ENCODE measurements around the gene PRKAA1.

The PRKAA1 gene

DNA sequence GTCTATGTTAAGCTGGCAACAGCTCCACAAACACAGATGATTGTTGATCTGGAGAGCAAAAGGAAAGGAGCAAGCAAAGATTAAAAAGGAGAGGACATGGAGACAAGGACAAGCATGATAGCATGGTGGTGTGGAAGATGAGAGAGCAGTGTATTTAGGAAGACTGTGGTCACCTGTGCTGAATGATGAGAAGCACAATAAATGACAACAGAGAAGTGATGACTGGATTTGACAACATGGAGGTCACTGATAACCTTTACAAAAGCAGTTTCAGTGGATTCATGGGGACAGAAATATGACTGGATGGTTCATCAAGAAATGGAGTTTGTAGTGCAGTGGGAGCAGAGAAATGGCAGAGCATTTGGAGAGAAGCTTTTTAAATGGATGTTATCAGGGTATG is 62.6 kb downstream of the PRKAA1 start:
- Histone ChIP-seq H3K4me2 (ENCODE audit: low read depth, low read length) (no peak overlapping the region), H3K27me3 (replicated peaks; ENCODE audit: insufficient read depth, low read length) (no peaks in the 10 kb centered on the region), H2AFZ (ENCODE audit: low read length) (no peak overlapping the region), H3K4me1 (ENCODE audit: low read length) (no peaks in the 10 kb centered on the region), H3K36me3 (replicated peaks; ENCODE audit: insufficient read depth, low read length) (no peaks in the 10 kb centered on the region), H4K20me1 (ENCODE audit: insufficient read depth, low read length) (no peaks in the 10 kb centered on the region), H3K9ac (ENCODE audit: low read length) (no peak overlapping the region), H3K9me3 (replicated peaks; ENCODE audit: insufficient read depth, low read length) (no peaks in the 10 kb centered on the region), H3K4me3 (ENCODE audit: low read length) (no peak overlapping the region), H3K27ac (ENCODE audit: low read length) (no peak overlapping the region), H3F3A (ENCODE audit: insufficient read depth, low read length) (no peaks in the 10 kb centered on the region), H3K9me2 (replicated peaks; ENCODE audit: insufficient read depth, low read length) (no peaks in the 10 kb centered on the region), H3K79me2 (ENCODE audit: low read length) (no peaks in the 10 kb centered on the region)
- TF ChIP-seq EZH2phosphoT487 (IDR thresholded peaks at IDR 0.05; ENCODE audit: low read length) = no peak
- TF ChIP-seq, protein P1, sequence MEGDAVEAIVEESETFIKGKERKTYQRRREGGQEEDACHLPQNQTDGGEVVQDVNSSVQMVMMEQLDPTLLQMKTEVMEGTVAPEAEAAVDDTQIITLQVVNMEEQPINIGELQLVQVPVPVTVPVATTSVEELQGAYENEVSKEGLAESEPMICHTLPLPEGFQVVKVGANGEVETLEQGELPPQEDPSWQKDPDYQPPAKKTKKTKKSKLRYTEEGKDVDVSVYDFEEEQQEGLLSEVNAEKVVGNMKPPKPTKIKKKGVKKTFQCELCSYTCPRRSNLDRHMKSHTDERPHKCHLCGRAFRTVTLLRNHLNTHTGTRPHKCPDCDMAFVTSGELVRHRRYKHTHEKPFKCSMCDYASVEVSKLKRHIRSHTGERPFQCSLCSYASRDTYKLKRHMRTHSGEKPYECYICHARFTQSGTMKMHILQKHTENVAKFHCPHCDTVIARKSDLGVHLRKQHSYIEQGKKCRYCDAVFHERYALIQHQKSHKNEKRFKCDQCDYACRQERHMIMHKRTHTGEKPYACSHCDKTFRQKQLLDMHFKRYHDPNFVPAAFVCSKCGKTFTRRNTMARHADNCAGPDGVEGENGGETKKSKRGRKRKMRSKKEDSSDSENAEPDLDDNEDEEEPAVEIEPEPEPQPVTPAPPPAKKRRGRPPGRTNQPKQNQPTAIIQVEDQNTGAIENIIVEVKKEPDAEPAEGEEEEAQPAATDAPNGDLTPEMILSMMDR (IDR thresholded peaks at IDR 0.05; ENCODE audit: low read length) = no peak
- no peak for DNase-seq

DNA sequence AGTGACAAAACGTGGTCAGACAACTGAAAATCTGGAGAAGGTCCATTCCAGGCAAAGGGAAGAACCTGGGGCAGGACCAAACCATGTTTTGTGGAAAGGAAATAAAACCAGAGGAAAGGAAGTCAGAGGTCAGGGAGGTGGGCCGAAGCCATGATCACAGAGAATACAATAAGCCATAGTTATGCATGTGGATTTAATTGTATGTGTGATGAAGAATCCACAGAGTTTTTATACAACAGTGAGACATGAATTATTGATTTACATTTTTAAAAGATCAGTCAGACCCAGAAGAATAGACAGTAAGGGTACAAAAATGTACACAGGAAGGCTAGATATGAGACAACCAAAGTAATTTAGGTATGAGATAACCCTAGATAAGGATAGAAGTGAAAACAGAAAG is 63.2 kb downstream of the PRKAA1 start:
- no peaks in the 10 kb centered on the region for H3F3A ChIP-seq (ENCODE audit: insufficient read depth, low read length)
- no peaks in the 10 kb centered on the region for H3K36me3 ChIP-seq (replicated peaks; ENCODE audit: insufficient read depth, low read length)
- no peak overlapping the region for H3K9ac ChIP-seq (ENCODE audit: low read length)
- no peak overlapping the region for H3K4me3 ChIP-seq (ENCODE audit: low read length)
- H3K79me2 ChIP-seq (ENCODE audit: low read length) = no peaks in the 10 kb centered on the region
- no peaks in the 10 kb centered on the region for H3K9me2 ChIP-seq (replicated peaks; ENCODE audit: insufficient read depth, low read length)
- H3K4me2 ChIP-seq (ENCODE audit: low read depth, low read length) = no peak overlapping the region
- no peaks in the 10 kb centered on the region for H4K20me1 ChIP-seq (ENCODE audit: insufficient read depth, low read length)
- H3K4me1 ChIP-seq (ENCODE audit: low read length) = no peaks in the 10 kb centered on the region
- no peaks in the 10 kb centered on the region for H3K9me3 ChIP-seq (replicated peaks; ENCODE audit: insufficient read depth, low read length)
- H2AFZ ChIP-seq (ENCODE audit: low read length) = no peak overlapping the region
- TF ChIP-seq, protein P1 (IDR thresholded peaks at IDR 0.05; ENCODE audit: low read length) = no peak
- TF ChIP-seq EZH2phosphoT487 (IDR thresholded peaks at IDR 0.05; ENCODE audit: low read length) (no peak), EZH2 (optimal IDR thresholded peaks at IDR 0.05; ENCODE audit: low read depth, low read length) (no peak)
- H3K27ac ChIP-seq (ENCODE audit: low read length) = no peak overlapping the region
- H3K27me3 ChIP-seq (replicated peaks; ENCODE audit: insufficient read depth, low read length) = no peaks in the 10 kb centered on the region
- no peak for DNase-seq

DNA sequence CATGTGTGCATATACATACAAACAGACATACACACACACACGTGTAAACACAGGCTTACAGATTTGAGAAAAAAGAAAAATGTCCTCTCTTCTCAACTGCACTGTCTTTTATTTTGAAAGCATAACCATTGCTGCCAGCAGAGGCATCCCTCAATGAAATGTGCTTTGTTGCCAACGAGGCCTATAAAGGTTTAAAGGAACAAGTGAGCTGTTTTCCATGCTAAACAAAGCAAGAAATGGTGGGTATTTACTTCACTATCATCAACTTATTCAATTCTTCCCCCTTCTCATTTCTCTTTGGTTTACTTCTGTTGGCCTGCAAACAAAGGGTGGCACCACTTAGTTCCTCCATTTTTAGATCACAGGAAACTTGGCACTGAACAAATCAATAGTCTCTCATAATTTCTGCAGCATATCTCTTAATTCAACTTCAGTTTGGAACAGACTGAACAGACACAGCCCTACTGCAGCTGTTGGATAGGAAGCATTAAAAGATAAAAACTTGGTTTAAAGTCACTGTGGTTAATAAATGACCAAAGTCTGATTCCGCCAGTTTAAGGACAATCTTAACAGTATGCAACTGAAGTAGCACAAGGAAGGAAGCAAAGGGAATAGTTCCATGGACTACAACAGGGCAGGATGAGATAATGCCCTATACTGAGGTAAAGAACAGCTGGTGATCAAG is 64.2 kb downstream of the PRKAA1 start:
- Histone ChIP-seq H3F3A (ENCODE audit: insufficient read depth, low read length) (no peaks in the 10 kb centered on the region), H3K9ac (ENCODE audit: low read length) (no peak overlapping the region), H4K20me1 (ENCODE audit: insufficient read depth, low read length) (no peaks in the 10 kb centered on the region), H3K36me3 (replicated peaks; ENCODE audit: insufficient read depth, low read length) (no peaks in the 10 kb centered on the region), H2AFZ (ENCODE audit: low read length) (no peak overlapping the region), H3K9me2 (replicated peaks; ENCODE audit: insufficient read depth, low read length) (no peaks in the 10 kb centered on the region), H3K4me1 (ENCODE audit: low read length) (no peaks in the 10 kb centered on the region), H3K4me3 (ENCODE audit: low read length) (no peak overlapping the region), H3K27me3 (replicated peaks; ENCODE audit: insufficient read depth, low read length) (no peaks in the 10 kb centered on the region), H3K9me3 (replicated peaks; ENCODE audit: insufficient read depth, low read length) (no peaks in the 10 kb centered on the region), H3K27ac (ENCODE audit: low read length) (no peak overlapping the region), H3K4me2 (ENCODE audit: low read depth, low read length) (no peak overlapping the region), H3K79me2 (ENCODE audit: low read length) (no peaks in the 10 kb centered on the region)
- TF ChIP-seq EZH2 (optimal IDR thresholded peaks at IDR 0.05; ENCODE audit: low read depth, low read length) (no peak), EZH2phosphoT487 (IDR thresholded peaks at IDR 0.05; ENCODE audit: low read length) (no peak)
- TF ChIP-seq, protein P1 (IDR thresholded peaks at IDR 0.05; ENCODE audit: low read length) = no peak
- DNase-seq = no peak

Measured in MM.1S (cell line).